Left kidney (tissue), 2 donors: ENCODE data around the gene FAM156A. TPM values are rescaled to one million over a fixed set of nuclear protein-coding genes. Genes with fewer than 3 reads are reported as not detected.
"Not testable (repeated sequence)": the region's sequence is repeated elsewhere in the genome, so short reads cannot be mapped to it uniquely, and the experiment has no call there.

Experiments
- DNase-seq: peaks from one replicate; pipeline ENCODE4 v3.0.0-alpha.2; 2013
- polyA plus RNA-seq: library from polyadenylated mRNA; unstranded; fragments of 120-200 nt; gene quantifications from one replicate; pipeline ENCODE4 v1.2.1, GENCODE V29; 2013; ENCODE audit not compliant: insufficient read length

FAM156A gene
- polyA plus RNA-seq, 1 donor: 36.2 TPM

- not testable (repeated sequence) for DNase-seq
Observed at GRCh38 chrX:52906072-52906471, 52.2 kb downstream of the FAM156A start.

- not testable (repeated sequence) for DNase-seq
Observed at GRCh38 chrX:52905531-52905930, 52.8 kb downstream of the FAM156A start.

Other genes with a start within 250 kb of the FAM156A start
- gene SSX2B, start 207.3 kb downstream of the FAM156A start, polyA plus RNA-seq: not detected
- gene SPANXN5, start 161.1 kb downstream of the FAM156A start, polyA plus RNA-seq: not detected
- not detected for gene XAGE5, start 147.2 kb downstream of the FAM156A start, polyA plus RNA-seq
- not detected for gene XAGE3, start 90.4 kb downstream of the FAM156A start, polyA plus RNA-seq
- gene FAM156B, start 61.2 kb downstream of the FAM156A start, polyA plus RNA-seq: 20.0 TPM
- gene GPR173, start 90.3 kb upstream of the FAM156A start, polyA plus RNA-seq: 26.3 TPM
- 41.7 TPM for gene TSPYL2, start 123.8 kb upstream of the FAM156A start, polyA plus RNA-seq
- gene KANTR, start 135.6 kb upstream of the FAM156A start, polyA plus RNA-seq: 25.0 TPM